ENCODE data around the gene TRIM54. TPM values are rescaled to one million over a fixed set of nuclear protein-coding genes. Genes with fewer than 3 reads are reported as not detected.

TRIM54 gene
- polyA plus RNA-seq, 3 donors: not detected

DNA sequence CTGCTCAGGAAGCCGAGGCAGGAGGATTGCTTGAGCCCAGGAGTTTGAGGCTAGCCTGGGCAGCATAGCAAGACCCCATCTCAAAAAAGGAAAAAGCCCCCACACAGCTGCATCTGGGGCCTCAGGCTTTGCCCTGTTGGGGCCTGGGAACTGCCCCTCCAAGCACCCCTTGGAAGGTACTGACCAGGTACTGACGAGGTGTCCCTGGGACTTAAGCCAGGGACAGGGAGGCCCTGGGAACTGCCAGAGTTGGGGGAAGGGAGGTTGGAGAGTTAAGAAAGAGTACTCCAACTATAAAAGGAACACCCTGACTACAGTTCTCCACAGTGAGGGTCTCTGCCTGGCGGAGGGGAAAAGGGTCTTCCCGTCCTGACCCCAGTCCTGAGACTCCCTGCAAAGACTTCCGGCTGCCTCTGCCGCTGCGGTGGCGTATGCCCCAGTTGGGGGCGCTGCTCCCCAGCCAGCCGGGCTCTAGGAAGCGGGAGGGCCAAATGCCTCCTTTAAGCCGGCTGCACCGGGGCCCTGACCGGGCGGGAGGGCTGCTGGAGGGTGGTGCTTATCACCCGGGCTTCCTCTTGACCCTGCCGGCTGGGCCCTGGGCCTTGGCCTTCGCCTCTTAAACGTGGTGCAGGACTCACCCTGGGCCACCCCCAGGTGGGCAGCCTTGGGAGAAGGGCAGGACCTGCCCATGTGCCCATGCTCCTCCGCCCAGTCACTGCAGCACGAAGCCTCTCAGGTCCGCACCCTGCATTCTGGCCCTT is 32.2 kb upstream of the TRIM54 start:
- H2AFZ ChIP-seq (ENCODE audit: insufficient read depth, low read depth, low read length, poor library complexity, severe bottlenecking): peak overlapping the region; percentile 51

DNA sequence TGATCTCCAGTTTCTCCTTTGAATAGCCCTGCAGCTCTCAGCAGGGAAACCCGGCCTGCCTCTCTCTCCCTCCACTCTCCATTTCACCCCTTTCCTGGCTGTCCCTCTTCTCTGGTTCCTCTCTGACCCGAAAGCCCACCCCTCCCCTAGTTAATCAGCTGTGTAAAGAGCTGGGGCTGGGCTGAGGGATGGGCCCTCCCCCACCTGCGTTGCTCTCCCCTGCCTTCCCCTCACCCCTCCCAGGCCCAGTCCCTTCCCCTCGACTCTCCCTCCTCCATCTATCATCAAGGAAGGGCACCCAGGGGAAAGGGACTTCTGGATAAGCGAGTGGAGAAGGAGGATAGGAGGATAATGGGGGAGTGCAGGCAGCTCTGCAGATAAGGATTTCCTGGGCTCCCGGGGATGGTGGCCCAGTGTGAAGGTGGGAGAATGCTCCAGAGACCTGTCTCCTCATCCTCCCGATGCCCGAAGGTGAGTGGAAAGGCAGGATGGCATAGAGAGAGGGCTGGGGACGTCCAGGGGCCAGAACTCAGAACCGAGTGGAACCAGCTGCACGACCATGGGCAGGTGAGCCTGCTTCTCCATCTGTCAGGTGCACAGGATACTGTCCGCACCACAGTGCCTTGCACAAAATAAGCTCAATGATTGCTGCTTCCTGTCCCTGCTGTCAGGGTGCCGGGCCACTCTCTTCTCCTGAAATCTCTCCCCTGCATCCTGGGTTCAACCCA is 31.4 kb upstream of the TRIM54 start:
- WGBS (ENCODE audit: insufficient coverage): 89% methylated on average over 7 of the region's 13 CpGs
- Histone ChIP-seq H3K79me2 (ENCODE audit: insufficient read depth, low read length) (no peaks in the 10 kb centered on the region), H3K36me3 (replicated peaks in 1 of 2; ENCODE audit: control insufficient read depth in 1 of 2, insufficient read depth in 2 of 2, low read length in 2 of 2) (no peaks in the 10 kb centered on the region), H3K27me3 (ENCODE audit: control insufficient read depth in 2 of 2, insufficient read depth in 2 of 2, low read length in 2 of 2) (peaks cover 0 to 4% of the 10 kb centered on the region in 2 donors), H3K4me1 (ENCODE audit: control insufficient read depth in 1 of 2, insufficient read depth in 2 of 2, low read length in 2 of 2) (no peaks in the 10 kb centered on the region), H2AFZ (ENCODE audit: insufficient read depth, low read depth, low read length, poor library complexity, severe bottlenecking) (peak overlapping the region; percentile 51), H3K9me3 (replicated peaks in 1 of 2; ENCODE audit: control insufficient read depth in 1 of 2, insufficient read depth in 1 of 2, low read length in 2 of 2) (no peaks in the 10 kb centered on the region), H4K20me1 (ENCODE audit: insufficient read depth, low read length) (no peaks in the 10 kb centered on the region), H3K4me3 (replicated peaks in 1 of 3; ENCODE audit: low read depth in 2 of 3, low read length in 3 of 3) (no peak overlapping the region), H3K4me2 (replicated peaks; ENCODE audit: extremely low read depth, low read length, poor library complexity, severe bottlenecking) (no peak overlapping the region), H3K27ac (ENCODE audit: low read depth in 1 of 2, low read length in 2 of 2) (no peak overlapping the region), H3K9ac (ENCODE audit: insufficient read depth, low read length, poor library complexity, severe bottlenecking) (no peak overlapping the region)
- H3K36me3 Mint-ChIP-seq: no peaks in the 10 kb centered on the region
- H3K27ac Mint-ChIP-seq: peak overlapping the region in 2 of 7 donors; percentile 38 to 46
- TF ChIP-seq, protein P1, sequence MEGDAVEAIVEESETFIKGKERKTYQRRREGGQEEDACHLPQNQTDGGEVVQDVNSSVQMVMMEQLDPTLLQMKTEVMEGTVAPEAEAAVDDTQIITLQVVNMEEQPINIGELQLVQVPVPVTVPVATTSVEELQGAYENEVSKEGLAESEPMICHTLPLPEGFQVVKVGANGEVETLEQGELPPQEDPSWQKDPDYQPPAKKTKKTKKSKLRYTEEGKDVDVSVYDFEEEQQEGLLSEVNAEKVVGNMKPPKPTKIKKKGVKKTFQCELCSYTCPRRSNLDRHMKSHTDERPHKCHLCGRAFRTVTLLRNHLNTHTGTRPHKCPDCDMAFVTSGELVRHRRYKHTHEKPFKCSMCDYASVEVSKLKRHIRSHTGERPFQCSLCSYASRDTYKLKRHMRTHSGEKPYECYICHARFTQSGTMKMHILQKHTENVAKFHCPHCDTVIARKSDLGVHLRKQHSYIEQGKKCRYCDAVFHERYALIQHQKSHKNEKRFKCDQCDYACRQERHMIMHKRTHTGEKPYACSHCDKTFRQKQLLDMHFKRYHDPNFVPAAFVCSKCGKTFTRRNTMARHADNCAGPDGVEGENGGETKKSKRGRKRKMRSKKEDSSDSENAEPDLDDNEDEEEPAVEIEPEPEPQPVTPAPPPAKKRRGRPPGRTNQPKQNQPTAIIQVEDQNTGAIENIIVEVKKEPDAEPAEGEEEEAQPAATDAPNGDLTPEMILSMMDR (IDR thresholded peaks at IDR 0.05): no peak
- no peak overlapping the region for H3K4me3 Mint-ChIP-seq
- H3K27me3 Mint-ChIP-seq (ENCODE audit: low read depth in 3 of 3): peaks cover 10 to 38% (median 22%) of the 10 kb centered on the region in 3 donors
- no peak for DNase-seq
- intact Hi-C loops (cut with micrococcal nuclease): no loop called here
- no peaks in the 10 kb centered on the region for H3K9me3 Mint-ChIP-seq
- peaks cover 3% of the 10 kb centered on the region for H3K4me1 Mint-ChIP-seq

More for the DNA sequence above, 32.2 kb upstream of the TRIM54 start:
- Histone ChIP-seq H3K4me1 (ENCODE audit: control insufficient read depth in 1 of 2, insufficient read depth in 2 of 2, low read length in 2 of 2) (no peaks in the 10 kb centered on the region), H3K9ac (ENCODE audit: insufficient read depth, low read length, poor library complexity, severe bottlenecking) (no peak overlapping the region), H3K9me3 (replicated peaks in 1 of 2; ENCODE audit: control insufficient read depth in 1 of 2, insufficient read depth in 1 of 2, low read length in 2 of 2) (no peaks in the 10 kb centered on the region), H4K20me1 (ENCODE audit: insufficient read depth, low read length) (no peaks in the 10 kb centered on the region), H3K27ac (ENCODE audit: low read depth in 1 of 2, low read length in 2 of 2) (no peak overlapping the region), H3K4me3 (replicated peaks in 1 of 3; ENCODE audit: low read depth in 2 of 3, low read length in 3 of 3) (no peak overlapping the region), H3K36me3 (replicated peaks in 1 of 2; ENCODE audit: control insufficient read depth in 1 of 2, insufficient read depth in 2 of 2, low read length in 2 of 2) (peaks cover 0 to under 1% of the 10 kb centered on the region in 2 donors), H3K79me2 (ENCODE audit: insufficient read depth, low read length) (no peaks in the 10 kb centered on the region), H3K27me3 (ENCODE audit: control insufficient read depth in 2 of 2, insufficient read depth in 2 of 2, low read length in 2 of 2) (peaks cover 0 to 4% of the 10 kb centered on the region in 2 donors), H3K4me2 (replicated peaks; ENCODE audit: extremely low read depth, low read length, poor library complexity, severe bottlenecking) (no peak overlapping the region)
- intact Hi-C loops (cut with micrococcal nuclease): no loop called here
- TF ChIP-seq, protein P1 (IDR thresholded peaks at IDR 0.05): peak; percentile 69
- 14% methylated on average over 18 of the region's 22 CpGs for WGBS (ENCODE audit: insufficient coverage)
- Mint-ChIP-seq H3K4me3 (peak overlapping the region in 1 of 2 donors; percentile 26), H3K36me3 (no peaks in the 10 kb centered on the region), H3K27ac (peak overlapping the region in 1 of 7 donors; percentile 38), H3K4me1 (peaks cover 3% of the 10 kb centered on the region), H3K27me3 (ENCODE audit: low read depth in 3 of 3) (peaks cover 10 to 33% (median 22%) of the 10 kb centered on the region in 3 donors), H3K9me3 (no peaks in the 10 kb centered on the region)
- DNase-seq: peak; percentile 18 to 46 (median 33)

All from CD14-positive monocyte (primary cell).